Stimulated activated CD8-positive, alpha-beta memory T cell treated with anti-CD3 and anti-CD28 coated beads, Interleukin-2, amount 100 ng/mL, for 1 hour (primary cell): Measurements from ENCODE around the gene FIP1L1.

Source experiments
- DNase-seq, 2 donors: peaks; one replicate each; pipeline ENCODE4 v3.0.0-alpha.2; 2020; ENCODE audit warnings: low read depth in 2 of 2

Gene FIP1L1

GRCh38 chr4:53476232-53477037 lies 99.0 kb downstream of the FIP1L1 start:
- DNase-seq, result no peak

GRCh38 chr4:53477038-53477565 lies 99.7 kb downstream of the FIP1L1 start:
- DNase-seq, result no peak

GRCh38 chr4:53477636-53478035 lies 100.2 kb downstream of the FIP1L1 start:
- no peak for DNase-seq

- no peak for DNase-seq
Measured at GRCh38 chr4:53478671-53479456, 101.4 kb downstream of the FIP1L1 start.

- DNase-seq, result no peak
Measured at GRCh38 chr4:53479736-53480525, 102.5 kb downstream of the FIP1L1 start.

- DNase-seq, result no peak
Measured at GRCh38 chr4:53480909-53481308, 103.5 kb downstream of the FIP1L1 start.

GRCh38 chr4:53481586-53481985 lies 104.1 kb downstream of the FIP1L1 start:
- DNase-seq, result no peak

- no peak for DNase-seq
Measured at GRCh38 chr4:53483250-53483649, 105.8 kb downstream of the FIP1L1 start.

- no peak for DNase-seq
Measured at GRCh38 chr4:53484911-53485657, 107.6 kb downstream of the FIP1L1 start.

GRCh38 chr4:53485658-53486040 lies 108.2 kb downstream of the FIP1L1 start:
- no peak for DNase-seq

GRCh38 chr4:53487766-53488165 lies 110.3 kb downstream of the FIP1L1 start:
- no peak for DNase-seq

GRCh38 chr4:53489279-53489889 lies 111.9 kb downstream of the FIP1L1 start:
- no peak for DNase-seq

GRCh38 chr4:53490161-53490956 lies 112.9 kb downstream of the FIP1L1 start:
- no peak for DNase-seq

GRCh38 chr4:53490965-53491622 lies 113.7 kb downstream of the FIP1L1 start:
- no peak for DNase-seq

GRCh38 chr4:53494851-53495250 lies 117.4 kb downstream of the FIP1L1 start:
- no peak for DNase-seq

- no peak for DNase-seq
Measured at GRCh38 chr4:53497487-53498244, 120.2 kb downstream of the FIP1L1 start.

GRCh38 chr4:53498706-53499105 lies 121.3 kb downstream of the FIP1L1 start:
- no peak for DNase-seq

- DNase-seq, result no peak
Measured at GRCh38 chr4:53499791-53500190, 122.3 kb downstream of the FIP1L1 start.

GRCh38 chr4:53500546-53500945 lies 123.1 kb downstream of the FIP1L1 start:
- no peak for DNase-seq
